KMS-11 (cell line): ENCODE results near the gene CYP11A1.

Source experiments
- H2AFZ ChIP-seq: fragments of 200-600 bp; sonication (generic); 2 replicates; pipeline ENCODE4 v1.6.1; 2016; ENCODE audit warnings: antibody characterized with exemption, mixed run types, low read depth
- H3K27ac ChIP-seq: fragments of 200-600 bp; sonication (generic); 2 replicates; pipeline ENCODE4 v1.6.1; 2016; ENCODE audit warnings: mild to moderate bottlenecking, mixed run types
- H3K27me3 ChIP-seq: fragments of 200-600 bp; sonication (generic); 2 replicates; pipeline ENCODE4 v1.6.1; 2017; ENCODE audit warnings: mild to moderate bottlenecking, low read depth, mixed run types, moderate library complexity; ENCODE audit not compliant: insufficient read depth
- H3K36me3 ChIP-seq: fragments of 200-600 bp; sonication (generic); 2 replicates; pipeline ENCODE4 v1.6.1; 2017; ENCODE audit warnings: mild to moderate bottlenecking, mixed run types; ENCODE audit not compliant: insufficient read depth
- H3K4me1 ChIP-seq: fragments of 200-600 bp; sonication (generic); 2 replicates; pipeline ENCODE4 v1.6.1; 2016; ENCODE audit warnings: mild to moderate bottlenecking, low read depth, mixed run types; ENCODE audit not compliant: poor library complexity, severe bottlenecking
- H3K4me2 ChIP-seq: fragments of 200-600 bp; sonication (generic); 2 replicates; pipeline ENCODE4 v1.7.0; 2016; ENCODE audit warnings: mild to moderate bottlenecking, mixed run types
- H3K4me3 ChIP-seq: fragments of 200-600 bp; sonication (generic); IDR thresholded peaks from 2 replicates; pipeline ENCODE4 v1.6.1; 2017; ENCODE audit warnings: low read depth, low read length, mixed read lengths; ENCODE audit not compliant: insufficient read depth
- H3K79me2 ChIP-seq: fragments of 200-600 bp; sonication (generic); 2 replicates; pipeline ENCODE4 v1.6.1; 2016; ENCODE audit warnings: low read depth, mixed run types; ENCODE audit not compliant: insufficient read depth
- H3K9ac ChIP-seq: fragments of 200-600 bp; sonication (generic); 2 replicates; pipeline ENCODE4 v1.6.1; 2016; ENCODE audit warnings: mild to moderate bottlenecking, mixed run types
- H4K20me1 ChIP-seq: fragments of 200-600 bp; sonication (generic); 2 replicates; pipeline ENCODE4 v1.6.1; 2016; ENCODE audit warnings: mild to moderate bottlenecking, mixed run types; ENCODE audit not compliant: insufficient read depth
- TF ChIP-seq, protein P1 (sequence below): fragments of 200-600 bp; sonication (generic); conservative IDR thresholded peaks from 2 replicates; pipeline ENCODE4 v1.6.1; 2017; ENCODE audit warnings: low read depth, mild to moderate bottlenecking, antibody characterized with exemption, low read length, moderate library complexity, mixed read lengths

Gene CYP11A1

GRCh38 chr15:74343127-74343796, 24.2 kb downstream of the CYP11A1 start:
- Histone ChIP-seq H3K79me2 (no peaks in the 10 kb centered on the region), H3K27me3 (peaks cover 39% of the 10 kb centered on the region), H3K4me1 (no peaks in the 10 kb centered on the region), H4K20me1 (no peaks in the 10 kb centered on the region), H3K9ac (no peak overlapping the region), H2AFZ (no peak overlapping the region), H3K36me3 (no peaks in the 10 kb centered on the region), H3K4me2 (no peak overlapping the region), H3K27ac (no peak overlapping the region), H3K4me3 (no peak overlapping the region)
- TF ChIP-seq, protein P1, sequence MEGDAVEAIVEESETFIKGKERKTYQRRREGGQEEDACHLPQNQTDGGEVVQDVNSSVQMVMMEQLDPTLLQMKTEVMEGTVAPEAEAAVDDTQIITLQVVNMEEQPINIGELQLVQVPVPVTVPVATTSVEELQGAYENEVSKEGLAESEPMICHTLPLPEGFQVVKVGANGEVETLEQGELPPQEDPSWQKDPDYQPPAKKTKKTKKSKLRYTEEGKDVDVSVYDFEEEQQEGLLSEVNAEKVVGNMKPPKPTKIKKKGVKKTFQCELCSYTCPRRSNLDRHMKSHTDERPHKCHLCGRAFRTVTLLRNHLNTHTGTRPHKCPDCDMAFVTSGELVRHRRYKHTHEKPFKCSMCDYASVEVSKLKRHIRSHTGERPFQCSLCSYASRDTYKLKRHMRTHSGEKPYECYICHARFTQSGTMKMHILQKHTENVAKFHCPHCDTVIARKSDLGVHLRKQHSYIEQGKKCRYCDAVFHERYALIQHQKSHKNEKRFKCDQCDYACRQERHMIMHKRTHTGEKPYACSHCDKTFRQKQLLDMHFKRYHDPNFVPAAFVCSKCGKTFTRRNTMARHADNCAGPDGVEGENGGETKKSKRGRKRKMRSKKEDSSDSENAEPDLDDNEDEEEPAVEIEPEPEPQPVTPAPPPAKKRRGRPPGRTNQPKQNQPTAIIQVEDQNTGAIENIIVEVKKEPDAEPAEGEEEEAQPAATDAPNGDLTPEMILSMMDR = no peak

DNA sequence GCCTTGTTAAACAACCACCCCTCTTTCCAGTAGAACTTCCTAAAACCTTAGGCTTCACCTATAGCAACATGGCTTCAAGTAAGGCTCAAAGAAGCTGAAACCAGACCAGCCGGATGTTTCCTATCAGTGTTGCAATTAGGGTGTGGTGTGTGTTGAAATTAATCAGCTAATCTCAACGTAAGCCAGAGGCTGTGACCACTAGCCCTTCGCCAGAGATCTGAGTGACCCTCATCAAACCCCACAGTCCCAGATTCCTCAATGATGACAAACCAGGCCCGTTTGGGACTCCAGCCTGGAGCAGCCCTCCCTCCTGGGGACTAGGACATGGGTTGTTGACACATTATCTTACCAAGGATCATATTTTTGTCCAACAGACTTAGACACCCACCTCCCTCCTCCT, 27.3 kb downstream of the CYP11A1 start:
- Histone ChIP-seq H3K36me3 (no peaks in the 10 kb centered on the region), H3K27me3 (peaks cover 51% of the 10 kb centered on the region), H3K4me3 (no peak overlapping the region), H4K20me1 (no peaks in the 10 kb centered on the region), H3K27ac (no peak overlapping the region), H3K4me2 (no peak overlapping the region), H2AFZ (no peak overlapping the region), H3K4me1 (no peaks in the 10 kb centered on the region), H3K9ac (no peak overlapping the region), H3K79me2 (no peaks in the 10 kb centered on the region)
- TF ChIP-seq, protein P1 = no peak

DNA sequence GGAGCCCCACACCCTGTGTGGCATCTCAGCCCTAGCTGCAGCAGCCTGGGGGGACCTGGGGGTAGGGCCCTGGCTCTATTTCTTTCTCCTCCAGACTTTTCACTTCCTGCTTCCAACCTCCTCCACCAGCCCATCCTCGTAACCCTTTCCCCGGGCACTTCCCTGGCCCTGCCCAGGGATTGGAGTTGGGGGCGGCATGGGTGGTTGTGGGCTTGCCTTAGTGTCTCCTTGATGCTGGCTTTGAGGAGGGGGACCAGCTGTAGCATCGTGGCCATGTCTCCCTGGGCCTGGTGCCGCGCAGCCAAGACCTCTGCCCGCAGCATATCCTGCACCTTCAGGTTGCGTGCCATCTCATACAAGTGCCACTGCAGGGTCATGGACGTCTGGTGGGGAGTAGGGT, 28.1 kb downstream of the CYP11A1 start:
- Histone ChIP-seq H3K79me2 (no peaks in the 10 kb centered on the region), H3K9ac (no peak overlapping the region), H3K27me3 (peaks cover 52% of the 10 kb centered on the region), H3K27ac (no peak overlapping the region), H3K4me1 (no peaks in the 10 kb centered on the region), H4K20me1 (no peaks in the 10 kb centered on the region), H3K4me3 (no peak overlapping the region), H3K4me2 (no peak overlapping the region), H2AFZ (no peak overlapping the region), H3K36me3 (no peaks in the 10 kb centered on the region)
- TF ChIP-seq, protein P1 = no peak

GRCh38 chr15:74338676-74339075, 28.8 kb downstream of the CYP11A1 start:
- no peaks in the 10 kb centered on the region for H3K4me1 ChIP-seq

More at GRCh38 chr15:74338676-74339075, 28.8 kb downstream of the CYP11A1 start:
- Histone ChIP-seq H2AFZ (no peak overlapping the region), H3K27ac (no peak overlapping the region), H4K20me1 (no peaks in the 10 kb centered on the region), H3K4me3 (no peak overlapping the region), H3K27me3 (peaks cover 54% of the 10 kb centered on the region), H3K79me2 (no peaks in the 10 kb centered on the region), H3K4me2 (no peak overlapping the region), H3K36me3 (no peaks in the 10 kb centered on the region), H3K9ac (no peak overlapping the region)
- TF ChIP-seq, protein P1 = no peak
